ENCODE data around the gene ADAMTSL2. TPM values are rescaled to one million over a fixed set of nuclear protein-coding genes. Genes with fewer than 3 reads are reported as not detected.
A peak's percentile ranks its signal among the peaks of the same experiment; 100 is the strongest.

Gene ADAMTSL2
- total and polyA plus RNA-seq, 4 donors = 1.8 to 18.2 (median 7.7) TPM

DNA sequence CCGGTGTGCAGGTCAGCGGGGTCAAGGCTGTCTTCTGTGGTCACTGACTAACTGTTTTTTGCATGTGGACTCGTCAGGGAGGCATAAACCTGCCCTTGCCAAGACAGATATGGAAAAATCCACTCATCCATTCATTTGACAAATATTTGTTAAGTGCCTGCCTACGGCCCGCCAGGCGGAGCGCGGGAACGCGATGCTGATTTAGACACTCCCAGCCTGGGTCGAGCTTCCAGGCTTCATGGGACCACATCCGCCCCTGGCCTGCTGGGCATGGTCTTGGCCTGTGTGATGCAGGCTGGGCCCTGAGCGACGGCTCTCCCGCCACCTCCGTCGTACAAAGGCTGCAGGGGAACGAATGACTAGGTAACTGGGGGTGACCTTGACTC, 27.9 kb upstream of the ADAMTSL2 start:
- H3K36me3 ChIP-seq (ENCODE audit: control insufficient read depth in 4 of 4, insufficient read depth in 3 of 4, low read depth in 1 of 4, low read length in 3 of 4) = no peaks in the 10 kb centered on the region
- no peaks in the 10 kb centered on the region for H3K27me3 ChIP-seq (ENCODE audit: control insufficient read depth in 4 of 4, insufficient read depth in 4 of 4, low read length in 3 of 4)
- TF ChIP-seq FOXA1 (IDR thresholded peaks at IDR 0.05) (peak; percentile 85), HNF4A (conservative IDR thresholded peaks at IDR 0.05) (peak; percentile 75 to 84), GABPA (IDR thresholded peaks at IDR 0.05 in 1 of 2, conservative IDR thresholded peaks at IDR 0.05 in 1 of 2) (peak in 1 of 2 donors; percentile 59), SP1 (IDR thresholded peaks at IDR 0.05) (peak; percentile 94), NR2F2 (IDR thresholded peaks at IDR 0.05) (peak; percentile 96), RXRA (IDR thresholded peaks at IDR 0.05) (peak; percentile 90 to 95), FOXA2 (IDR thresholded peaks at IDR 0.05) (no peak), JUND (IDR thresholded peaks at IDR 0.05) (peak; percentile 99), YY1 (IDR thresholded peaks at IDR 0.05) (peak; percentile 82), HNF4G (IDR thresholded peaks at IDR 0.05) (no peak), RAD21 (IDR thresholded peaks at IDR 0.05) (peak; percentile 54 to 63), EGR1 (IDR thresholded peaks at IDR 0.05; ENCODE audit: low read depth in 2 of 2) (peak; percentile 80 to 94), TAF1 (conservative IDR thresholded peaks at IDR 0.05) (no peak)
- TF ChIP-seq, protein P1, sequence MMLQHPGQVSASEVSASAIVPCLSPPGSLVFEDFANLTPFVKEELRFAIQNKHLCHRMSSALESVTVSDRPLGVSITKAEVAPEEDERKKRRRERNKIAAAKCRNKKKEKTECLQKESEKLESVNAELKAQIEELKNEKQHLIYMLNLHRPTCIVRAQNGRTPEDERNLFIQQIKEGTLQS (IDR thresholded peaks at IDR 0.05) = peak; percentile 98
- TF ChIP-seq, protein P2, sequence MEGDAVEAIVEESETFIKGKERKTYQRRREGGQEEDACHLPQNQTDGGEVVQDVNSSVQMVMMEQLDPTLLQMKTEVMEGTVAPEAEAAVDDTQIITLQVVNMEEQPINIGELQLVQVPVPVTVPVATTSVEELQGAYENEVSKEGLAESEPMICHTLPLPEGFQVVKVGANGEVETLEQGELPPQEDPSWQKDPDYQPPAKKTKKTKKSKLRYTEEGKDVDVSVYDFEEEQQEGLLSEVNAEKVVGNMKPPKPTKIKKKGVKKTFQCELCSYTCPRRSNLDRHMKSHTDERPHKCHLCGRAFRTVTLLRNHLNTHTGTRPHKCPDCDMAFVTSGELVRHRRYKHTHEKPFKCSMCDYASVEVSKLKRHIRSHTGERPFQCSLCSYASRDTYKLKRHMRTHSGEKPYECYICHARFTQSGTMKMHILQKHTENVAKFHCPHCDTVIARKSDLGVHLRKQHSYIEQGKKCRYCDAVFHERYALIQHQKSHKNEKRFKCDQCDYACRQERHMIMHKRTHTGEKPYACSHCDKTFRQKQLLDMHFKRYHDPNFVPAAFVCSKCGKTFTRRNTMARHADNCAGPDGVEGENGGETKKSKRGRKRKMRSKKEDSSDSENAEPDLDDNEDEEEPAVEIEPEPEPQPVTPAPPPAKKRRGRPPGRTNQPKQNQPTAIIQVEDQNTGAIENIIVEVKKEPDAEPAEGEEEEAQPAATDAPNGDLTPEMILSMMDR (IDR thresholded peaks at IDR 0.05; ENCODE audit: low read depth, low read length, missing input control) = peak; percentile 3
- TF ChIP-seq, protein P3, sequence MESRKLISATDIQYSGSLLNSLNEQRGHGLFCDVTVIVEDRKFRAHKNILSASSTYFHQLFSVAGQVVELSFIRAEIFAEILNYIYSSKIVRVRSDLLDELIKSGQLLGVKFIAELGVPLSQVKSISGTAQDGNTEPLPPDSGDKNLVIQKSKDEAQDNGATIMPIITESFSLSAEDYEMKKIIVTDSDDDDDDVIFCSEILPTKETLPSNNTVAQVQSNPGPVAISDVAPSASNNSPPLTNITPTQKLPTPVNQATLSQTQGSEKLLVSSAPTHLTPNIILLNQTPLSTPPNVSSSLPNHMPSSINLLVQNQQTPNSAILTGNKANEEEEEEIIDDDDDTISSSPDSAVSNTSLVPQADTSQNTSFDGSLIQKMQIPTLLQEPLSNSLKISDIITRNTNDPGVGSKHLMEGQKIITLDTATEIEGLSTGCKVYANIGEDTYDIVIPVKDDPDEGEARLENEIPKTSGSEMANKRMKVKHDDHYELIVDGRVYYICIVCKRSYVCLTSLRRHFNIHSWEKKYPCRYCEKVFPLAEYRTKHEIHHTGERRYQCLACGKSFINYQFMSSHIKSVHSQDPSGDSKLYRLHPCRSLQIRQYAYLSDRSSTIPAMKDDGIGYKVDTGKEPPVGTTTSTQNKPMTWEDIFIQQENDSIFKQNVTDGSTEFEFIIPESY (IDR thresholded peaks at IDR 0.05) = no peak
- TF ChIP-seq, protein P4, sequence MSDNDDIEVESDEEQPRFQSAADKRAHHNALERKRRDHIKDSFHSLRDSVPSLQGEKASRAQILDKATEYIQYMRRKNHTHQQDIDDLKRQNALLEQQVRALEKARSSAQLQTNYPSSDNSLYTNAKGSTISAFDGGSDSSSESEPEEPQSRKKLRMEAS (IDR thresholded peaks at IDR 0.05) = peak; percentile 82
- TF ChIP-seq, protein P5, sequence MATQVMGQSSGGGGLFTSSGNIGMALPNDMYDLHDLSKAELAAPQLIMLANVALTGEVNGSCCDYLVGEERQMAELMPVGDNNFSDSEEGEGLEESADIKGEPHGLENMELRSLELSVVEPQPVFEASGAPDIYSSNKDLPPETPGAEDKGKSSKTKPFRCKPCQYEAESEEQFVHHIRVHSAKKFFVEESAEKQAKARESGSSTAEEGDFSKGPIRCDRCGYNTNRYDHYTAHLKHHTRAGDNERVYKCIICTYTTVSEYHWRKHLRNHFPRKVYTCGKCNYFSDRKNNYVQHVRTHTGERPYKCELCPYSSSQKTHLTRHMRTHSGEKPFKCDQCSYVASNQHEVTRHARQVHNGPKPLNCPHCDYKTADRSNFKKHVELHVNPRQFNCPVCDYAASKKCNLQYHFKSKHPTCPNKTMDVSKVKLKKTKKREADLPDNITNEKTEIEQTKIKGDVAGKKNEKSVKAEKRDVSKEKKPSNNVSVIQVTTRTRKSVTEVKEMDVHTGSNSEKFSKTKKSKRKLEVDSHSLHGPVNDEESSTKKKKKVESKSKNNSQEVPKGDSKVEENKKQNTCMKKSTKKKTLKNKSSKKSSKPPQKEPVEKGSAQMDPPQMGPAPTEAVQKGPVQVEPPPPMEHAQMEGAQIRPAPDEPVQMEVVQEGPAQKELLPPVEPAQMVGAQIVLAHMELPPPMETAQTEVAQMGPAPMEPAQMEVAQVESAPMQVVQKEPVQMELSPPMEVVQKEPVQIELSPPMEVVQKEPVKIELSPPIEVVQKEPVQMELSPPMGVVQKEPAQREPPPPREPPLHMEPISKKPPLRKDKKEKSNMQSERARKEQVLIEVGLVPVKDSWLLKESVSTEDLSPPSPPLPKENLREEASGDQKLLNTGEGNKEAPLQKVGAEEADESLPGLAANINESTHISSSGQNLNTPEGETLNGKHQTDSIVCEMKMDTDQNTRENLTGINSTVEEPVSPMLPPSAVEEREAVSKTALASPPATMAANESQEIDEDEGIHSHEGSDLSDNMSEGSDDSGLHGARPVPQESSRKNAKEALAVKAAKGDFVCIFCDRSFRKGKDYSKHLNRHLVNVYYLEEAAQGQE (IDR thresholded peaks at IDR 0.05) = peak; percentile 79
- H3K4me1 ChIP-seq (ENCODE audit: control insufficient read depth in 4 of 4, insufficient read depth in 4 of 4, low read length in 3 of 4) = peaks cover 14 to 36% (median 24%) of the 10 kb centered on the region in 4 donors
- peaks cover 0 to 6% (median 1%) of the 10 kb centered on the region in 4 donors for H3K9me3 ChIP-seq (ENCODE audit: control insufficient read depth in 4 of 4, low read length in 3 of 4)
- DNase-seq (ENCODE audit: low spot score) = peak; percentile 49
- H3K9ac ChIP-seq (ENCODE audit: low read depth in 1 of 2, low read length in 2 of 2) = no peak overlapping the region
- H3K4me3 ChIP-seq (ENCODE audit: low read depth in 1 of 3, low read length in 3 of 3) = no peak overlapping the region
- peak overlapping the region; percentile 68 to 88 for H3K27ac ChIP-seq (ENCODE audit: low read depth in 1 of 2, low read length in 2 of 2)
- 33% methylated on average over 18 of the region's 18 CpGs for WGBS
